H9 (cell line): ENCODE results near the gene SRPK3. TPM values are rescaled to one million over a fixed set of nuclear protein-coding genes. Genes with fewer than 3 reads are reported as not detected.

Experiments used
- DNase-seq: peaks from one replicate; pipeline ENCODE4 v3.0.0-alpha.2; 2017
- H2AFZ ChIP-seq: one replicate; pipeline ENCODE4 v1.6.1; 2013; ENCODE audit warnings: mild to moderate bottlenecking, low read length, control low read depth, moderate library complexity
- H2AK5ac ChIP-seq: 2 replicates; pipeline ENCODE4 v1.6.1; 2013; ENCODE audit warnings: low read length, control low read depth, mixed read lengths; ENCODE audit not compliant: insufficient read length
- H2BK120ac ChIP-seq: one replicate; pipeline ENCODE4 v1.6.1; 2013; ENCODE audit warnings: low read depth, mild to moderate bottlenecking, low read length, control low read depth, inconsistent platforms; ENCODE audit not compliant: poor library complexity, severe bottlenecking
- H2BK12ac ChIP-seq: 2 replicates; pipeline ENCODE4 v1.6.1; 2013; ENCODE audit warnings: low read length, control low read depth, mixed read lengths, low read depth; ENCODE audit not compliant: insufficient read length
- H2BK15ac ChIP-seq: 2 replicates; pipeline ENCODE4 v1.6.1; 2013; ENCODE audit warnings: low read depth, low read length, control low read depth
- H2BK20ac ChIP-seq: one replicate; pipeline ENCODE4 v1.6.1; 2013; ENCODE audit warnings: low read depth, mild to moderate bottlenecking, low read length, control low read depth, inconsistent platforms; ENCODE audit not compliant: poor library complexity, severe bottlenecking
- H2BK5ac ChIP-seq: 2 replicates; pipeline ENCODE4 v1.6.1; 2013; ENCODE audit warnings: low read length, control low read depth, mixed read lengths; ENCODE audit not compliant: insufficient read length
- H3K14ac ChIP-seq: 2 replicates; pipeline ENCODE4 v1.6.1; 2013; ENCODE audit warnings: low read length, control low read depth; ENCODE audit not compliant: insufficient read depth
- H3K18ac ChIP-seq: 2 replicates; pipeline ENCODE4 v1.6.1; 2013; ENCODE audit warnings: low read depth, mild to moderate bottlenecking, mixed read lengths, low read length, control low read depth; ENCODE audit not compliant: insufficient read length
- H3K23ac ChIP-seq: 2 replicates; pipeline ENCODE4 v1.6.1; 2013; ENCODE audit warnings: low read length, control low read depth, mixed read lengths, low read depth; ENCODE audit not compliant: insufficient read length
- H3K23me2 ChIP-seq: 2 replicates; pipeline ENCODE4 v1.6.1; 2013; ENCODE audit warnings: low read depth, mild to moderate bottlenecking, mixed read lengths, low read length, control low read depth; ENCODE audit not compliant: insufficient read length, poor library complexity, severe bottlenecking
- H3K27ac ChIP-seq: 2 replicates; pipeline ENCODE4 v1.5.1; 2013; ENCODE audit warnings: low read length, control low read depth, mixed read lengths, low read depth; ENCODE audit not compliant: insufficient read length
- H3K27me3 ChIP-seq: 2 replicates; pipeline ENCODE4 v1.6.1; 2013; ENCODE audit warnings: low read length, control low read depth, inconsistent platforms; ENCODE audit not compliant: insufficient read depth
- H3K4ac ChIP-seq: 2 replicates; pipeline ENCODE4 v1.6.1; 2013; ENCODE audit warnings: low read depth, mild to moderate bottlenecking, control low read depth, inconsistent platforms, low read length, moderate library complexity
- H3K4me1 ChIP-seq: 2 replicates; pipeline ENCODE4 v1.6.1; 2013; ENCODE audit warnings: low read length, control low read depth, inconsistent platforms; ENCODE audit not compliant: insufficient read depth
- H3K4me2 ChIP-seq: 2 replicates; pipeline ENCODE4 v1.6.1; 2013; ENCODE audit warnings: low read length, control low read depth, mixed read lengths; ENCODE audit not compliant: insufficient read length, insufficient read depth
- H3K56ac ChIP-seq: 2 replicates; pipeline ENCODE4 v1.6.1; 2013; ENCODE audit warnings: low read depth, mild to moderate bottlenecking, mixed read lengths, low read length, control low read depth; ENCODE audit not compliant: insufficient read length
- H3K79me1 ChIP-seq: 2 replicates; pipeline ENCODE4 v1.6.1; 2013; ENCODE audit warnings: low read depth, mild to moderate bottlenecking, moderate library complexity, low read length, control low read depth, inconsistent platforms; ENCODE audit not compliant: insufficient read depth, poor library complexity, severe bottlenecking
- H3K79me2 ChIP-seq: 2 replicates; pipeline ENCODE4 v1.6.1; 2013; ENCODE audit warnings: low read length, control low read depth, inconsistent platforms; ENCODE audit not compliant: insufficient read depth
- H3K9ac ChIP-seq: 2 replicates; pipeline ENCODE4 v1.6.1; 2013; ENCODE audit warnings: low read length, control low read depth, mixed read lengths; ENCODE audit not compliant: insufficient read length; ENCODE audit errors: extremely low read depth
- H3K9me3 ChIP-seq: one replicate; pipeline ENCODE4 v1.6.1; 2013; ENCODE audit warnings: low read depth, low read length, inconsistent platforms; ENCODE audit not compliant: control insufficient read depth
- H3T11ph ChIP-seq: one replicate; pipeline ENCODE4 v1.6.1; 2013; ENCODE audit warnings: mild to moderate bottlenecking, low read length, control low read depth, inconsistent platforms
- H4K20me1 ChIP-seq: one replicate; pipeline ENCODE4 v1.6.1; 2013; ENCODE audit not compliant: control insufficient read depth, insufficient read length, insufficient read depth
- H4K5ac ChIP-seq: 2 replicates; pipeline ENCODE4 v1.6.1; 2013; ENCODE audit warnings: low read depth, mild to moderate bottlenecking, mixed read lengths, low read length, control low read depth; ENCODE audit not compliant: insufficient read length
- H4K8ac ChIP-seq: replicated peaks from 2 replicates; pipeline ENCODE4 v1.6.1; 2013; ENCODE audit warnings: low read length, control low read depth, mixed read lengths, low read depth; ENCODE audit not compliant: insufficient read length
- H4K91ac ChIP-seq: 2 replicates; pipeline ENCODE4 v1.6.1; 2013; ENCODE audit warnings: low read depth, mild to moderate bottlenecking, moderate library complexity, mixed read lengths, low read length, control low read depth; ENCODE audit not compliant: insufficient read length
- H3K27ac Mint-ChIP-seq, 3 experiments: 2 replicates in 2 of 3; 3 replicates in 1 of 3; pipeline ENCODE4 v1.8.0; 2020 to 2021; ENCODE audit warnings: mixed read lengths in 3 of 3, mild to moderate bottlenecking in 1 of 3, moderate library complexity in 1 of 3
- H3K27me3 Mint-ChIP-seq: 2 replicates; pipeline ENCODE4 v1.8.0; 2021; ENCODE audit warnings: low read depth, mild to moderate bottlenecking, moderate library complexity, mixed read lengths
- H3K36me3 Mint-ChIP-seq, 3 experiments: 2 replicates in 2 of 3; 3 replicates in 1 of 3; pipeline ENCODE4 v1.8.0; 2020 to 2021; ENCODE audit warnings: low read depth in 3 of 3, mixed read lengths in 3 of 3; ENCODE audit not compliant: insufficient read depth in 1 of 3
- H3K4me1 Mint-ChIP-seq, 2 experiments: 2 replicates each; pipeline ENCODE4 v1.8.0; 2020; ENCODE audit warnings: mixed read lengths in 2 of 2
- H3K4me3 Mint-ChIP-seq, 2 experiments: 2 replicates in 1 of 2; 3 replicates in 1 of 2; pipeline ENCODE4 v1.8.0; 2020 to 2021; ENCODE audit warnings: mild to moderate bottlenecking in 2 of 2, mixed read lengths in 2 of 2, moderate library complexity in 1 of 2
- H3K9me3 Mint-ChIP-seq, 2 experiments: 2 replicates in 1 of 2; 3 replicates in 1 of 2; pipeline ENCODE4 v1.8.0; 2020; ENCODE audit warnings: mild to moderate bottlenecking in 2 of 2, mixed read lengths in 2 of 2, moderate library complexity in 1 of 2
- WGBS: extraction: QIAGEN DNeasy Blood & Tissue Kit; methylation state at CpG from one replicate; pipeline ENCODE4 v1.1.7; 2013; ENCODE audit warnings: missing lambda C conversion rate, low lambda C conversion rate, mixed read lengths; ENCODE audit not compliant: insufficient read length; ENCODE audit errors: extremely low coverage; 5-methylcytosine and 5-hydroxymethylcytosine counted together
- total RNA-seq: library from RNA; stranded (reverse); gene quantifications from 2 replicates; pipeline ENCODE4 v1.2.1, GENCODE V29; 2021
- TF ChIP-seq, protein P1 (sequence below): fragments of 200-600 bp; sonication (generic); conservative IDR thresholded peaks from 3 replicates; pipeline ENCODE4 v1.8.0; 2021; ENCODE audit warnings: antibody characterized with exemption, mild to moderate bottlenecking

SRPK3 gene
- total RNA-seq, 1 experiment from 2014 or later: not detected

GRCh38 chrX:153768311-153769157 lies 12.3 kb upstream of the SRPK3 start:
- Histone ChIP-seq H3K56ac (no peak overlapping the region), H3K79me2 (no peaks in the 10 kb centered on the region), H3K4me1 (no peaks in the 10 kb centered on the region), H2BK12ac (no peak overlapping the region), H3K27me3 (no peaks in the 10 kb centered on the region), H3K23me2 (no peaks in the 10 kb centered on the region), H3K9me3 (no peaks in the 10 kb centered on the region), H3K23ac (no peak overlapping the region), H4K20me1 (no peaks in the 10 kb centered on the region), H3T11ph (no peak overlapping the region), H2BK120ac (no peak overlapping the region), H3K4me2 (no peak overlapping the region), H3K4ac (no peak overlapping the region), H3K14ac (no peak overlapping the region), H3K79me1 (no peaks in the 10 kb centered on the region), H4K5ac (no peak overlapping the region), H3K27ac (no peak overlapping the region), H2BK15ac (no peak overlapping the region), H4K91ac (no peak overlapping the region), H2BK20ac (no peak overlapping the region), H2BK5ac (no peak overlapping the region), H3K18ac (no peak overlapping the region), H3K9ac (no peak overlapping the region), H2AK5ac (no peak overlapping the region), H2AFZ (no peak overlapping the region), H4K8ac (no peak overlapping the region)
- Mint-ChIP-seq H3K27ac (no peak overlapping the region), H3K36me3 (no peaks in the 10 kb centered on the region; a peak in 3 of 7 replicates), H3K4me3 (no peak overlapping the region), H3K4me1 (peaks cover 4 to 6% of the 10 kb centered on the region in 2 experiments; a peak in 3 of 4 replicates), H3K9me3 (peaks cover 26 to 60% of the 10 kb centered on the region in 2 experiments), H3K27me3 (peaks cover 7% of the 10 kb centered on the region; the same call in 1 of the 2 replicates)
- peak; percentile 28 for DNase-seq
- no CpG with 5 or more reads among the region's 22 CpGs for WGBS
- TF ChIP-seq, protein P1, sequence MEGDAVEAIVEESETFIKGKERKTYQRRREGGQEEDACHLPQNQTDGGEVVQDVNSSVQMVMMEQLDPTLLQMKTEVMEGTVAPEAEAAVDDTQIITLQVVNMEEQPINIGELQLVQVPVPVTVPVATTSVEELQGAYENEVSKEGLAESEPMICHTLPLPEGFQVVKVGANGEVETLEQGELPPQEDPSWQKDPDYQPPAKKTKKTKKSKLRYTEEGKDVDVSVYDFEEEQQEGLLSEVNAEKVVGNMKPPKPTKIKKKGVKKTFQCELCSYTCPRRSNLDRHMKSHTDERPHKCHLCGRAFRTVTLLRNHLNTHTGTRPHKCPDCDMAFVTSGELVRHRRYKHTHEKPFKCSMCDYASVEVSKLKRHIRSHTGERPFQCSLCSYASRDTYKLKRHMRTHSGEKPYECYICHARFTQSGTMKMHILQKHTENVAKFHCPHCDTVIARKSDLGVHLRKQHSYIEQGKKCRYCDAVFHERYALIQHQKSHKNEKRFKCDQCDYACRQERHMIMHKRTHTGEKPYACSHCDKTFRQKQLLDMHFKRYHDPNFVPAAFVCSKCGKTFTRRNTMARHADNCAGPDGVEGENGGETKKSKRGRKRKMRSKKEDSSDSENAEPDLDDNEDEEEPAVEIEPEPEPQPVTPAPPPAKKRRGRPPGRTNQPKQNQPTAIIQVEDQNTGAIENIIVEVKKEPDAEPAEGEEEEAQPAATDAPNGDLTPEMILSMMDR: no peak; the same call in 2 of the 3 replicates
